ENCODE results near the gene DPM1.
"Not testable (repeated sequence)": the region's sequence is repeated elsewhere in the genome, so short reads cannot be mapped to it uniquely, and the experiment has no call there.

Gene DPM1

DNA sequence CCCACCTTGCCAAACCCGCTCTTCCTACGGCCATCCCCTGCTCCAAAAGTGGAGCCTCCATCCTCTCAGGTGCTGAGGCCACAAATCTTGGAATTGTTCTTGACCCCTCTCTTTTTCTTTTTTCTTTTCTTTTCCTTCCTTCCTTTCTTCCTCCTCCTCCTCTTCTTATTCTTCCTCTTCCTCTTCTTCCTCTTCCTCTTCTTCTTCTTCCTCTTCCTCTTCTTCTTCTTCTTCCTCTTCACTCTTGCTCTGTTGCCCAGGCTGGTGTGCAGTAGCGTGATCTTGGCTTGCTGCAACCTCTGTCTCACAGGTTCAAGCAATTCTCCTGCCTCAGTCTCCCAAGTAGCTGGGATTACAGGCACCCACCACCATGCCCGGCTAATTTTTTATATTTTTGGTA lies 20.2 kb upstream of the DPM1 start:
- not testable (repeated sequence) for DNase-seq

DNA sequence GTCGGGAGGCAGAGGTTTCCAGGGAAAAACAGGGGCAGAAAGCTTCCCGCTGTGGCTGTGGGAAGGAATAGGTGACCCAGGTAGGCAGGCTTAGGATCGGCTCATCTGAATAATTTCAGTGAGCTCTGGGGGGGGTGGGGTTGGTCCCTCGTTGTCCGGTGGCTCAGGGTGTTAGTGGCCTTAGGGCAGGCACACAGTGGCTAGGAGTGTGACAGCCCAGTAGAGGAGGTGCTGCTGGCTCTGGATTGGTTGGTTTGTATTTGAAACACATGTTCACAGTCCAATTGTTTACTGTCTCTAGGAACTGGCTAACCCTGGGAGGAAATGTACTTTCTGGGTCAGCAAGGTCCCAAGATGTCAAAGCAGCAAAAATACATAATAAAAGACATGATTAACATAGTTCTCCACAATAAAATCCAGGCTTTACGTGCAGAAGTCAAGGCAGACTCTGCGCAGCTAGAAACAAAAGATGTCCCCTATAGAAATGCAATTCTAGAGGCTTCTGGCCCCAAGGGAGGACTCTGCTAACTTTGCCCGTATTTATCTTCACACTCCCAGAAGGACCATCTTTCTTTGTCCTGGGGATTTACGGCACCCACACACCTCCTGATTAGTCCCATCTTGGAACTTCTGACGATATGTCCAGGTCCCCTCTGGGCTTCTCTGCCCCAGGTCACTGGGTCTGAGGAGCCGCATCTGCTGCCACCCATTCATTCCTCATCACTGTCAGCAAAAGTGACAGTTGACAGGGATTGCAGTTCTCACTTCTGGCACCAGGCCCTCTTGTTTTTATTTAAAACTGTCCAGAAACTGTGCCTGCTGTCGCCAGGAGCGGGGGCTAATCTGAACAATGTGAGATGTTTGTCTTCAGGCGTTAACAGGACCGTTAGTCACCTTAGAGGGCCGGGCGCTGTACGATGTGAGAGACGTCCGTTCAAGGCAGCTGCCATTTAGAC lies 19.0 kb upstream of the DPM1 start:
- DNase-seq, result no peak

DNA sequence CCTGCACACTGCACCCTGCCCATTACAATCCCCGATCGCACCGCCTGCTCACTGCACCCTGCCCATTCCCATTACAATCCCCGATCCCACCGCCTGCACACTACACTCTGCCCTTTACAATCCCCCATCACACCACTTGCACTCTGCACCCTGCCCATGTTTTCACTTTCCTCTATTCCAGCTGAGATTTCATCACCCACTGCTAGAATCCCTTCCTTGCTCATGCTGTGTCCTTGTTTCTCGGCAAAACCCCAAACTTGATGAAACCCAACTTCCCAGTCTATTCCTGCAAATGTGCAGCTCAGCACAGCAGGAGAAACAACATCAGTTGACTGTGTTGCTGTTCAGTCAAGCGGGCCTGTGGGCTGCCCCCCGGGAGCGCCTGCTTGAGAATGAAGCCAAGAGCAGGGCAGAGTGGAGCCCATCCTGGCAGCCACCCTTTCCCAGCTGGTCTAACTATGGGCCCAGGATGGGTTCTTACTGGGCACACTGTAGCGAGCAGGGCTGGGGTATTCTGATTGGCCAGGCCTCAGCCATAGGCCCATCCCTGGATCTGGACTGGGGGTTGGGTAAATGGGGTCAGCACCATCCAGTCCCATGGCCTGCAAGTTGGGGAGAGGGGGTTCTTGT lies 17.5 kb upstream of the DPM1 start:
- DNase-seq, result no peak

DNA sequence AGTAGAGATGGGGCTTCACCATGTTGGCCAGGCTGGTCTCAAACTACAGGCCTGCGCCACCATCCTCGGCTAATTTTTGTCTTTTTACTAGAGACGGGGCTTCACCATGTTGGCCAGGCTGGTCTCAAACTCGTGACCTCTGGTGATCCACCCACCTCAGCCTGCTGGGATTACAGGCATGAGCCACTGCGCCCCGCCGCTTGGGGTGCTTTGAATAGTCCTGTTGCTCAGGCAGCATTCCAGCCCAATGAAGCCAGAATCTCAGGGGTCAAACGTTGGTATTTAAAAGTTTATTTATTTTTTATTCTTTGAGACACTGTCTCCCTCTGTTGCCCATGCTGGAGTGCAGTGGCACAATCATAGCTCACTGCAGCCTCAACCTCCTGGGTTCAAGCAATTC lies 11.6 kb upstream of the DPM1 start:
- no peak for DNase-seq

DNA sequence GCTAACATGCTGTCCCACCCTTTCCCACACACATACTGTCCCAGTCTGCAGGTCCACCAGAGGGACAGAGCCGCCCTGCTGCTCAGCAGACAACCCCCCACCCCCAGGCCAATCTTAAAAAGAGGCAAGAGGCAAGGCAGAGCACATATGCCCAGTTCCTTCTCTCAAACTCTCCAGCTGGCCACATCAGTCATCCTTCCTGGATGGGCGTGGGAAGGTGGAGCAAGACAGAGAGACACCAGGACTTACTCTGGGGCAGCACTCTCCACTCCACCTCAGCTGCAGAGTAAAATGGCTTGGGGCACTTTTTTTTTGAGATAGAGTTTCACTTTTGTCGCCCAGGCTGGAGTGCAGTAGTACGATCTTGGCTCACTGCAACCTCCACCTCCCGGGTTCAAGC lies 11.1 kb upstream of the DPM1 start:
- DNase-seq, result no peak

DNA sequence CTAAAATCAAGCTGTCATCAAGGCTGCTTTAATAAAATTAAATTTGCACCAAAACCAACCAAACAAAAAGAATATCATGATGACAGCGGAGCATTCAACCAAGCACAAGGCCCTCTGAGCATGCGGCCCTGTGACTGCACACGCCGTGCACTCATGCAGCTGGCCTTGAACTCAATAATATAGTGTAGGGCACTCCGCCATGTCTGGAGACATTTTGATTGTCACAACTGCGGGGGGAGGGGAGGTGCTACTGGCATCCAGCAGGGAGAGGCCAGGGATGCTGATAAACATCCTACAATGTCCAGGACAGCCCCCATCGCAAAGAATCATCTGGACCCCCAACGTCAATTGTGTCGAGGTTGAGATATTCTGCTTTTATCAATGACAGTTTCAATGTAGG lies 10.0 kb upstream of the DPM1 start:
- DNase-seq, result no peak

DNA sequence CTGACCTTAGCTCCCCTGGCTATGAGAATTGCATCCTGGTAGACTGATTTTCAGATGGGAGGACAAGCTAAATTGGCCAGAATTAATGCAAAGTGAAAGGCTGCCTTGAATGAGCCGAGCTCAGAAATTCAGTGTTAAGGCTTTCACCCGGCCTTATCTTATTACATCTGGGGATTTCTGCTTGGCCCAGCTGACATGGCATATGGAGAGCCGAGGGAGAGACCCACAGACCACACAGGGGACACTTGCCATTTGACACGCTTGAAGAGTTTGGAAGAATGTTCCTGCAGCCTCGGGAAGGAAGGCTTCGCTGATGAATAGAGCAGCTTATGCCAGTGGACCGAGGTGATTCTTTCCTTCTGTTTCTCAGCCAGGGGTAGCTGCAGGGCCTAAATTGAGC lies 9.3 kb upstream of the DPM1 start:
- DNase-seq, result no peak

DNA sequence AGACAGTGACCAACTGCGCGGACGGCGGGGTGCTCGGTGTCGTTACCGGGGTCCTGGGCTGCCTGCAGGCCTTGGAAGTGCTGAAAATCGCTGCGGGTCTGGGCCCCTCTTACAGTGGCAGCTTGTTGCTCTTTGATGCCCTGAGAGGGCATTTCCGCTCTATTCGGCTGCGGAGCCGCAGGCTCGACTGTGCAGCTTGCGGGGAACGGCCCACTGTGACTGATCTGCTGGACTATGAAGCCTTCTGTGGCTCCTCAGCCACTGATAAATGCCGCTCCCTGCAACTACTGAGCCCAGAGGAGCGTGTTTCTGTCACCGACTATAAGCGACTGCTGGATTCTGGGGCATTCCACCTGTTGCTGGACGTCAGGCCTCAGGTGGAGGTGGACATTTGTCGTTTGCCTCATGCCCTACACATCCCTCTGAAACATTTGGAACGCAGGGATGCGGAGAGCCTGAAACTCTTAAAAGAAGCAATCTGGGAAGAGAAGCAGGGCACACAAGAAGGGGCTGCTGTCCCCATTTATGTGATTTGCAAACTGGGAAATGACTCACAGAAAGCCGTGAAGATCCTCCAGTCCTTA lies 1.3 kb upstream of the DPM1 start:
- DNase-seq, result no peak

DNA sequence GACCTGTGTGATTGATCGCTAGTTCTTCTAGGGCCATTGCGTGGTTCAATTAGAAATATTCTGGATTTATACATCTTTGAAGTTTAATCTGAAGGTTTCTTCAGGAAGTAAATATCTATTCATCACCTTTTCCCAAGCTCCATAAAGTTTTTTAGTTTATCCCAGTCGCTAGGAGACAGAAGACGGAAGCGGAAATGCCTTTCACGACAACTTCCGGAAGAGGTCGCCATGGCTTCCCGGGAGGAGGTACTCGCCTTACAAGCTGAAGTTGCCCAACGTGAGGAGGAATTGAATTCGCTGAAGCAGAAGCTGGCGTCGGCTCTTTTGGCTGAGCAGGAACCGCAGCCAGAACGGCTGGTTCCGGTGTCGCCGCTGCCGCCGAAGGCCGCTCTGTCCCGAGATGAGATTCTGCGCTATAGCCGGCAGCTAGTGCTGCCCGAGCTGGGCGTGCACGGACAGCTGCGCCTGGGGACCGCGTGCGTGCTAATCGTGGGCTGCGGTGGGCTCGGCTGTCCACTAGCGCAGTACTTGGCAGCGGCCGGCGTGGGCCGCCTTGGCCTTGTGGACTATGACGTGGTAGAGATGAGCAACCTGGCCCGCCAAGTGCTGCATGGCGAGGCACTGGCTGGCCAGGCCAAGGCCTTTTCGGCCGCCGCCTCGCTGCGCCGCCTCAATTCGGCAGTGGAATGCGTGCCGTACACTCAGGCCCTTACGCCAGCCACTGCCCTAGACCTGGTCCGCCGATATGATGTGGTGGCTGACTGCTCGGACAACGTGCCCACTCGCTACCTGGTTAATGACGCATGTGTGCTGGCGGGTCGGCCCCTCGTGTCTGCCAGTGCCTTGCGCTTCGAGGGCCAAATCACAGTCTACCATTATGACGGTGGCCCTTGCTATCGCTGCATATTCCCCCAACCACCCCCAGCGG lies 547 bp upstream of the DPM1 start, which contains the start of gene MOCS3:
Gene MOCS3, plus strand, starts transcription at position 204 of the 928 bp plus-strand sequence. Its CDS starts 25 bp downstream, at position 229.
- DNase-seq, result peak; percentile 83

DNA sequence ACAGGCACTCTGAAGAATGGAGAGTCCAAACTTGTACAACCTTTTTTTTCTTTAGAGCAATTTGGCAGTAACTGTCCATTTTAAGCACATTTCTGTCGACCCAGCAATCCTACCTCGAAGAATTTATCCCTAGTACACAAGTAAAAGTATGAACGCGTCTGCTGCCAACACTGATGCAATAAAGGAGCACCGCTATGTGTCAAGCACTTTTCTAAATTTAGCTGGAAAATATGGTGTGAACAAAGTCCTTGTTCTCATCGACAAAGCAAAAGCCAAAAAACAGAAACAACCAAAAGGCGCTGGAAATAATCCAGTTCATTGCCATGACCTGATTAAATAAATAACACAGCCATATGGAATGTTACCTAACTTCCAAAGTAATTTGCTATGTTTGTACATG lies 1.1 kb downstream of the DPM1 start:
- no peak for DNase-seq

DNA sequence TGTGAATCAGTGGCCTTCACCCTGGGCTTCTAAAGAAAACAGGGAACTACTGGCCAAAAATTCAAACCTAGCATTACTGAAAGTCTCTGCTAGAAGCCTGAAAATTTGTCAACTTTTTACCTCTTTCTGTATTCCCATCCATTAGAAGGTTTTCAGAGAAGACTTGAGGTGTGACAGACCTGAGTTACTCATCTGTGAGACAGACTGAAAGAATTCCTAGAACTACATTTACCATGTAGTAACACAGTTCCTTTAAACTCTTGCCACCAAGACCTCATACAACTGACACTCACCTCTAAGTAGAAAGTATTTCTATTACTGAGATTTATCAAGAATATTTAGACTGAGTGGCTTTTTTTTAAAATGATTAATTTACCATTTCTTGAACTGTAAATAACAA lies 4.5 kb downstream of the DPM1 start:
- no peak for DNase-seq

DNA sequence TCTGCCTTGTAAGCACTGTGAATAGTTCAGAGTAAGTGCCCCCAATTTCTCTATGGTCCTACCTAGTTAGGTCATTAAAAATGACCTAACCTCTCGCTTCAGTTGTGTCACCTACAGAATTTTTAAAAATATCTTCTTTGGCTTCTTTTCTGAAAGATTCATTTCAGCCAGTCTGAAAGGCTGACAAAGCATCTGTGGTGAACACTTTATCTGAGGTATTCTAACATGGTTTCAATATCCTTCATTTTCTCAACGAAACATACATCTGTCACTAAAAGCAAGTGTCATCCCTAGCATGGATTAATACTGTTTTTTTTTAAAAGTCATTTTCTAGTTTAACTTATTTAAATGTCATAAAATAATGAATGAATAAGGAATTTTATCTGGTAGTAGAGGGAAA lies 5.1 kb downstream of the DPM1 start:
- DNase-seq, result no peak

DNA sequence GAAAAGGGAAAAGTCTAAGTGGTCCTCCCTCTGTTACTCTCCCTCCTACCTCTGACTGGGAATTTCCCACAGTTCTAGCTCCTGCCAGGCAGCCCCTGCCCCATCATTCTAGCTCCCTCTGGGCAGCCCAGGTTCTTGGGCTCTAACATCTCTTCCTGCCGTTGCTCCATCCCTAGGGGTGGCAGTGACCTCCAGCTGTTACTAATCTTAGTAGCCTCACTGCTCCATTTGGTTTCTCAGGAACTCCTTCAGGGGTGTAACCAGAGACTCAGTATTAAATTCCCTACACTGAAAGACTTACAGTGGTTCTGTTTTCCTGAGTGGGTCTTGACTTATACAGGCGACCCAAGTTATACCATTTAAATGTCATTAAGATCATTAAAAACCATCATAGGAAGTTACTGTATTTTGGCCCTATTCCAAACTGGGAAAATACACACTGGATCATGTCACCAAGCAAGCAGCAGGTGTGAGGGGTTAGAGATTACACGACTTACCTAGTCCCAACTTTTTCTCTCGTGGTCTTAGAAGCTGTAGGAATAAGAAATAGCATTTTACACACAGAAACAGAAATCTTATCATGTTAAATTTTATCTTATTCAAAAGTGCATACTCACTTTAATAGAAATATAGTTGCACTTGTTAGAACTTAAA lies 10.1 kb downstream of the DPM1 start:
- DNase-seq, result no peak

DNA sequence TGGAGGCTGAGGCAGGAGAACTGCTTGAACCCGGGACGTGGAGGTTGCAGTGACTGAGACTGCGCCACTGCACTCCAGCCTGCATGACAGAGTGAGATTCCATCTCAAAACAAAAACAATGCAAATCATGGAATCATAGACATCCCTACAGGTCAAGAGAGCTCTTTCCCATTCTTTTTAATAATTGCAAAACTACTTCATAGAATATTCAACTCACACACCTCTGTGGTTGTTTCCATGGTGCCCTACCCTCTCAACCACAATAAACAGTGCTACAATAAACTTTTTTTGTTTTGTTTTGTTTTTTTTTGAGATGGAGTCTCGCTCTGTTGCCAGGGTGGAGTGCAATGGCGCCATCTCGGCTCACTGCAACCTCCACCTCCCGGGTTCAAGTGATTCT lies 15.3 kb downstream of the DPM1 start:
- no peak for DNase-seq

DNA sequence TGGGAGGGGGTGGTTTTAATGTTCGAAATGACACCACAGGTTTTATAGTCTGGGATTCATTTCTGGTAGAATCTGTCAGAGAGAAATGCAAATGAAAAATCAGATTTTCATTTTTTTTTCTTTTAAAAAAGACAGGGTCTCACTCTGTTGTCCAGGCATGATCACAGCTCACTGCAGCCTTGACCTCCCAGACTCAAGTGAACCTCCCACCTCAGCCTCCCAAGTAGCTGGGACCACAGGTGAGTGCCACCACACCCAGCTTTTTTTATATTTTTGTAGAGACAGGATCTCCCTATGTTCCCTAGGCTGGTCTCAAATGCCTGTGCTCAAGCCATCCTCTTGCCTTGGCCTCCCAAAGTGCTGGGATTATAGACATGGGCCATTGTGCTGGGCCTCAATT lies 24.7 kb downstream of the DPM1 start:
- no peak for DNase-seq

DNA sequence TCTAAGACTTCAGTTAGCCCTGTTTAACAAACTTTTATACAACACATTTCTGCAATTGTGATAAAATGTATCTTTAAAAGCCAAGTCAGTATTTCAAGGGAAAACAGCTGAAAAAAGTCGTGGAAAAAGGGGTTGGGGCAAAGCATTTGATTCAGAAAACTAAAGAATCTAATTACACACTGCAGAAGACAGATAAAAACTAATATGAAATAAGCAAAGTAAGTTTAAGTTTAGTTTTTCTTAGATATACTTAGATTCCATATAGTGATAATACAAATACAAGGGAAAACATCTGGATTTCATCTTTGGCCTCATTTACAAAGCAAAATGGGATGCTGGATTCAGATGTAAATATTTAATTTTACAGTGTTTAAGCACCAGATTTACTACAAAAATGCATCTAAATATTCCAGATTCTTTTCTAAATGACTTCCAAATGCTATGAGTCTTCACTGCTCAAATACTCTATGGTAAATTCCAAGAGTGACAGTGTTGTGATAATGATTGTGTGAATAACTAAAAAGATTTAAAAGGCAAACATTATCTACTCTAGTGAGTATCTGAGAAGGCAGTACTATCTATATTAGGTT lies 25.5 kb downstream of the DPM1 start:
- no peak for DNase-seq

DNA sequence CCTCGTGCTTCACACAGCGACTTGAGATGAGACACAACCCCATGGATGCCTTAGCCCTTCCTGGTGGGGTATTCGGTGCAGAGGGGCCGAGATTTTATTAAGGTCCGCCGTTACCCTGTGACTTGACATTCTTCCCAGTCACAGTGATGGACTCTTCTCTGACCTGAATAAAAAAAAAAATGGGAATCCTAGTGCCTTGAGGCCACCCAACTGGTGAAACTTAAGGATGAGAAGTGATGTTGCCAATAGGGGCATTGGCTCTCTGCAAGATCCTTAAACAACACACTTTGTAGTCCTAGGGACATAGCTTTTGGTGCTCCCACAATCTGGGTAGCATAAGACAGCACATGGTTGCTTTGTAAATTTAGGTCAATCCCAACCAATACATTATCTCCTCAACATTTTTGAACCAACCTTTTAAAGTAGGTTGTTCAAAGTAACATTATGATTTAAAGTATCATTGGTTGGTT lies 26.3 kb downstream of the DPM1 start:
- DNase-seq, result no peak

DNA sequence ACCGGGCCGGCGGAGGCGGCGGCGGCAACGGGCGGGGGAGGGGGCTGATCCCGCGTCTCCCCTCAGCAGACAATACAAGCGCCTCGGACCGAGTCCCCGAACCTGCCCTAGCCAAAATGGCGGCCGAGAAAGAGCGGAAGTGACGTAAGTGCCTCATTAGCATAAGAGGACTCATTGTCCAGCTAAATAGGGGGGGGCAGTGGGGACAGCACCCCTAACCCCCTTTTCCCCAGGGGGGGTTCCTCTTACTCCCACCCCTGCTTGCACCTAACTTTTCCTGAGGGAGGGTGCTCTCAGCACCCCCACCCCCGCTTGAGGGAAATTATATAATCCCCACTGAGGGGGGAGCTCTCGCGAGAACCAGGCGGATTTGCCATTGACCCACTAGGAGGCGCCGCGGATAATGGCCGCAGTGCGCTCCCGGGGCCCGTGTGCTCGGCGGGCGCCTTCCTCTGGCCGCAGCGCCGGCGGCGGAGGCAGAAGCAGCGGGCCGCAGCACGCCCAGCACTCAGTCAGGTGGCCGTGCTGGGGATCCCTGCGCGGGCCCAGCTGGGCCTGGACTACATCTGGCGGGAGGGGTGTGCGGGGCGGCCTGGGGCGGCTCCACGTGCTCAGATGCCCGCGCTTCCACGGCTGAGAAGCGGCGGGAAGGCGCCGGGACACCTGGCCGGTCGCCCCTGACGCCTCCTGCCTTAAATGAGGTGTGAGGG lies 26.9 kb downstream of the DPM1 start, which contains the start of gene ADNP:
Gene ADNP, minus strand, starts transcription at position 132 of the 710 bp plus-strand sequence. CDS start 27,441 bp downstream, outside the sequence.
- DNase-seq, result peak; percentile 95

DNA sequence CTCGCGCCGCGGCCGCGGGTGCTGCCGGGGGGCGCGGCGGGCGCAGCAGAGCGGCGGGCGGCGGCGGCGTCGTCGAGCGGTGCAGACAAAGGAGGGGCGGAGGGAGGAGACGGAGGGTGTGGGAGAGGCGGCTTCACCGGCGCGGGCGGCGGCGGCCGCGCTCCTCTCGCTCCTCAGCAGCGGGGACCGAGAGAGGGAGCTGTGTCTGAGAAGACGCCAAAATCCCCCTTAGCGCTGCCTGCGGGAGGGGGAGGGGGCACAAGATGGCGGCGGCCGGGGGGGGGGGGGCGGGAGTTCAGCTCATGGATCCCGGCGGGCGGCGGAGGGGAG lies 27.4 kb downstream of the DPM1 start:
- DNase-seq, result no peak

DNA sequence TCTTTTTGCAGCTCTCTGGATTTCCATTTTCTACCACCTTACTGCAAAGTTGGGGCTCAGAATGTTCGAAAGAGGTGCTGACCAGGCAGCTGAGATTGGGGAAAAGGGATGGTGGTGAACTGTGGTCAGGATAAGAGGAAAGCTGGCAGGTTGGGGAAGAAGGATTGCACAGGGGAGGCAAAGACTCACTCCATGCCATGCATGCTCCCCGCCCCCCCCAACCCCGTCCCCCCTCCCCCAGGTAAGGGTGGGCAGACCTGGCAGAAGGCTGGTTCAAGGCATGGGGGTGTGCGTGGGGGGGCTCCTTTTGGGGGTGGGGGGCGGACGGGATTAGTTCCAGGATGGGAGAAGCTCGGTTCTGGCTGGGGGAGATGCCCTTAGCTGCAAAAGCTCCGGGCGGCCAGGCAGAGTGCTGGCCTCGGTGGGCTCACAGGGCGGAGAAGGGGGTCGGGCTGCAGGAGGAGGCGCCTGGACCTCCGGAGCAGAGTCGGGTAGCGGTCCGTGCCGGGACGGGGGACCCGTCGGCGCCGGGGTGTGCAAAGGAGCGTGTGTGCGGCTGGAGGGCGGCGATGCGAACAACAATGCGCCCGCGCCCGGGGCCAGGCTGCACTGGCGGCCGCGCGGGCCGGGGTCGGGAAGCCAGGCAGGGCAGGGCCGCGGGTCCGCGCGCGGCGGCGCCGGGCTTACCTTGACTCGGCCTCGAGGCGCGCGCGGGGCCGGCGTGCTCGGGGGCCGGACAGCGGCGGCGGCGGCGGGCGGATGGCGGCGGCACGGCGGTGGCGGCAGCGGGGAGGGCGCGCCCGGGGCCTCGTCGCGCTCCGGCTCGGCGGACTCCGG lies 28.0 kb downstream of the DPM1 start:
- DNase-seq, result no peak
